Fibroblast of pulmonary artery (primary cell): Measurements from ENCODE around the gene EPB41.
A peak's percentile ranks its signal among the peaks of the same experiment; 100 is the strongest.

Experiments used
- DNase-seq: peaks from one replicate; pipeline ENCODE4 v3.0.0-alpha.2; 2010; ENCODE audit warnings: low read depth
- H3K4me3 ChIP-seq: replicated peaks from 2 replicates; pipeline ENCODE4 v1.5.1; 2011; ENCODE audit warnings: low read depth, mild to moderate bottlenecking, control low read depth, low read length, moderate library complexity
- CTCF ChIP-seq: IDR thresholded peaks from 2 replicates; pipeline ENCODE4 v1.5.1; 2011; ENCODE audit warnings: mild to moderate bottlenecking, control low read depth, low read length, inconsistent platforms; ENCODE audit errors: missing control alignments

The EPB41 gene

GRCh38 chr1:28886731-28887418, 27.5 kb upstream of the EPB41 start:
- peak overlapping the region; percentile 76 for H3K4me3 ChIP-seq
- peak; percentile 67 for DNase-seq
- no peak for TF ChIP-seq CTCF

GRCh38 chr1:28887419-28887834, 26.9 kb upstream of the EPB41 start:
- no peak for TF ChIP-seq CTCF
- no peak for DNase-seq
- H3K4me3 ChIP-seq, result peak overlapping the region; percentile 76

GRCh38 chr1:28887835-28888682, 26.3 kb upstream of the EPB41 start:
- H3K4me3 ChIP-seq, result peak overlapping the region; percentile 76
- DNase-seq, result peak; percentile 14
- TF ChIP-seq CTCF, result no peak

- DNase-seq, result no peak
- no peak overlapping the region for H3K4me3 ChIP-seq
- TF ChIP-seq CTCF, result no peak
These were observed 25.5 kb upstream of the EPB41 start for GRCh38 chr1:28888915-28889314.

- no peak for DNase-seq
- H3K4me3 ChIP-seq, result no peak overlapping the region
- TF ChIP-seq CTCF, result no peak
These were observed 25.0 kb upstream of the EPB41 start for GRCh38 chr1:28889357-28889756.

GRCh38 chr1:28890435-28890834, 23.9 kb upstream of the EPB41 start:
- DNase-seq, result no peak
- no peak for TF ChIP-seq CTCF
- no peak overlapping the region for H3K4me3 ChIP-seq
